Measurements from ENCODE around the gene RAE1.

GRCh38 chr20:57404419-57405072 is 53.5 kb downstream of the RAE1 start:
- TF ChIP-seq GATA2 (IDR thresholded peaks at IDR 0.05; ENCODE audit: low read depth, low read length) (no peak), GATA3 (IDR thresholded peaks at IDR 0.05; ENCODE audit: low read depth, low read length) (no peak)
